ENCODE results near the gene CCDC27.
"Not testable (repeated sequence)": the region's sequence is repeated elsewhere in the genome, so short reads cannot be mapped to it uniquely, and the experiment has no call there.

CCDC27 gene

GRCh38 chr1:3796215-3797061, 44.2 kb downstream of the CCDC27 start, which contains the start of gene LRRC47:
TSS of gene LRRC47 (minus strand) at chr1:3796498. CDS start at chr1:3796476, 22 bp downstream.
- CTCF ChIA-PET, result interaction anchor here (1.0 kb wide), 1 partner anchor 28 kb away, joined by 3 read pairs; no protein-coding TSS in a partner anchor
- peak; percentile 95 for DNase-seq (ENCODE audit: extremely low spot score)
- TF ChIP-seq TARDBP (IDR thresholded peaks at IDR 0.05) (no peak), BHLHE40 (IDR thresholded peaks at IDR 0.05; ENCODE audit: borderline replicate concordance) (no peak), PKNOX1 (IDR thresholded peaks at IDR 0.05) (0 out of 2 replicates have a peak, but pooled peaks have one; percentile 24), SP1 (IDR thresholded peaks at IDR 0.05) (no peak), ELF4 (IDR thresholded peaks at IDR 0.05) (peak; percentile 71)
- POLR2A ChIA-PET, result interaction anchor here (0.6 to 1.7 kb wide), 11 partner anchors 9 to 62 kb away, joined by 3 to 11 read pairs (median 3); no protein-coding TSS in a partner anchor

GRCh38 chr1:3799976-3800685, 47.9 kb downstream of the CCDC27 start:
- DNase-seq (ENCODE audit: extremely low spot score), result no peak
- CTCF ChIA-PET, result interaction anchor here (0.6 kb wide), 1 partner anchor 451 kb away, joined by 7 read pairs; no protein-coding TSS in a partner anchor
- TF ChIP-seq NFRKB (IDR thresholded peaks at IDR 0.05) (no peak), PKNOX1 (IDR thresholded peaks at IDR 0.05) (no peak), SP1 (IDR thresholded peaks at IDR 0.05) (no peak), FOXM1 (IDR thresholded peaks at IDR 0.05; ENCODE audit: borderline replicate concordance) (no peak), CTBP1 (IDR thresholded peaks at IDR 0.05; ENCODE audit: borderline replicate concordance) (no peak), HDGF (IDR thresholded peaks at IDR 0.05; ENCODE audit: borderline replicate concordance) (no peak), ELF4 (IDR thresholded peaks at IDR 0.05) (no peak), ZNF384 (IDR thresholded peaks at IDR 0.05) (no peak), FOXK2 (IDR thresholded peaks at IDR 0.05) (no peak), SUZ12 (IDR thresholded peaks at IDR 0.05) (no peak), BHLHE40 (IDR thresholded peaks at IDR 0.05; ENCODE audit: borderline replicate concordance) (no peak), ARNT (IDR thresholded peaks at IDR 0.05) (no peak)
- POLR2A ChIA-PET, result no interaction called here

GRCh38 chr1:3800795-3801194, 48.5 kb downstream of the CCDC27 start:
- POLR2A ChIA-PET; DNase-seq (ENCODE audit: extremely low spot score); CTCF ChIA-PET: not testable (repeated sequence)

- POLR2A ChIA-PET, result no interaction called here
- CTCF ChIA-PET, result interaction anchor here (1.1 kb wide), 1 partner anchor 313 kb away, joined by 3 read pairs; no protein-coding TSS in a partner anchor
- DNase-seq (ENCODE audit: extremely low spot score), result no peak
- no peak for TF ChIP-seq FOXK2 (IDR thresholded peaks at IDR 0.05)
Measured at GRCh38 chr1:3803905-3804626, 51.8 kb downstream of the CCDC27 start.

GRCh38 chr1:3804627-3804944, 52.3 kb downstream of the CCDC27 start:
- POLR2A ChIA-PET; DNase-seq (ENCODE audit: extremely low spot score): not testable (repeated sequence)
- CTCF ChIA-PET, result interaction anchor here (1.1 kb wide), 1 partner anchor 314 kb away, joined by 3 read pairs; no protein-coding TSS in a partner anchor

- CTCF ChIA-PET, result interaction anchor here (1.1 kb wide), 1 partner anchor 314 kb away, joined by 3 read pairs; no protein-coding TSS in a partner anchor
- TF ChIP-seq NFRKB (IDR thresholded peaks at IDR 0.05) (no peak), SUZ12 (IDR thresholded peaks at IDR 0.05) (no peak), PKNOX1 (IDR thresholded peaks at IDR 0.05) (no peak), BHLHE40 (IDR thresholded peaks at IDR 0.05; ENCODE audit: borderline replicate concordance) (no peak), FOXM1 (IDR thresholded peaks at IDR 0.05; ENCODE audit: borderline replicate concordance) (no peak), HDGF (IDR thresholded peaks at IDR 0.05; ENCODE audit: borderline replicate concordance) (no peak), SP1 (IDR thresholded peaks at IDR 0.05) (no peak), FOXA1 (IDR thresholded peaks at IDR 0.05) (no peak), ZNF384 (IDR thresholded peaks at IDR 0.05) (no peak), FOXK2 (IDR thresholded peaks at IDR 0.05) (no peak), CTBP1 (IDR thresholded peaks at IDR 0.05; ENCODE audit: borderline replicate concordance) (no peak), L3MBTL2 (conservative IDR thresholded peaks at IDR 0.05) (no peak), TARDBP (IDR thresholded peaks at IDR 0.05) (no peak), LEF1 (IDR thresholded peaks at IDR 0.05; ENCODE audit: borderline replicate concordance) (no peak), ELF4 (IDR thresholded peaks at IDR 0.05) (no peak), ARNT (IDR thresholded peaks at IDR 0.05) (no peak)
- DNase-seq (ENCODE audit: extremely low spot score), result no peak
- POLR2A ChIA-PET, result no interaction called here
Measured at GRCh38 chr1:3805038-3805437, 52.8 kb downstream of the CCDC27 start.
